ENCODE measurements around the gene BTBD8.

BTBD8 gene

DNA sequence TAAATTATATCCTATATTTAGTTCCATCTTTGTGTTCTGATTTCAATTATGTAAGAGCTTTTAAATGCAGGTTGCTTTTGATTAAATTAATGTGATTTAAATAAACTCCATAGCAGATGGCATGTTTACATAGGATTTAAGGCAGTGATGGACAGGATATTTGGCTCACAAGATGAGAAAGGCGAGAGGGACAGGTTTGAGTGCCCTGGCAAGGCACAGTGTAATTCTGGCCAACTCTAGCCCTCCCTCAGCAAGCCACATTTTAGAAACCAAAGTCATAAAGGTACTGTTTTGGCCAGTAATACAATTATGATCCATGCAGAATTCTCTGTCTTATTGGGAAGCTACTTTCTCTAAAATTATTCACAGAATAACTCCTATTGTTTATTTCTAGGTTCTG, 87.0 kb downstream of the BTBD8 start:
- no peak for DNase-seq (ENCODE audit: low read depth in 1 of 2, low spot score in 1 of 2)
- Histone ChIP-seq H3K27me3 (ENCODE audit: insufficient read depth, poor library complexity, severe bottlenecking) (no peaks in the 10 kb centered on the region), H3K27ac (replicated peaks) (no peak overlapping the region), H3K4me3 (replicated peaks; ENCODE audit: insufficient read depth, low read length) (no peak overlapping the region)
- TF ChIP-seq SPI1 (IDR thresholded peaks at IDR 0.05; ENCODE audit: borderline replicate concordance, low read depth) (no peak), POLR2AphosphoS5 (IDR thresholded peaks at IDR 0.05; ENCODE audit: low read depth) (no peak), GABPA (IDR thresholded peaks at IDR 0.05; ENCODE audit: low read depth) (no peak), REST (IDR thresholded peaks at IDR 0.05; ENCODE audit: insufficient replicate concordance, low read depth) (no peak)
- TF ChIP-seq, protein P1, sequence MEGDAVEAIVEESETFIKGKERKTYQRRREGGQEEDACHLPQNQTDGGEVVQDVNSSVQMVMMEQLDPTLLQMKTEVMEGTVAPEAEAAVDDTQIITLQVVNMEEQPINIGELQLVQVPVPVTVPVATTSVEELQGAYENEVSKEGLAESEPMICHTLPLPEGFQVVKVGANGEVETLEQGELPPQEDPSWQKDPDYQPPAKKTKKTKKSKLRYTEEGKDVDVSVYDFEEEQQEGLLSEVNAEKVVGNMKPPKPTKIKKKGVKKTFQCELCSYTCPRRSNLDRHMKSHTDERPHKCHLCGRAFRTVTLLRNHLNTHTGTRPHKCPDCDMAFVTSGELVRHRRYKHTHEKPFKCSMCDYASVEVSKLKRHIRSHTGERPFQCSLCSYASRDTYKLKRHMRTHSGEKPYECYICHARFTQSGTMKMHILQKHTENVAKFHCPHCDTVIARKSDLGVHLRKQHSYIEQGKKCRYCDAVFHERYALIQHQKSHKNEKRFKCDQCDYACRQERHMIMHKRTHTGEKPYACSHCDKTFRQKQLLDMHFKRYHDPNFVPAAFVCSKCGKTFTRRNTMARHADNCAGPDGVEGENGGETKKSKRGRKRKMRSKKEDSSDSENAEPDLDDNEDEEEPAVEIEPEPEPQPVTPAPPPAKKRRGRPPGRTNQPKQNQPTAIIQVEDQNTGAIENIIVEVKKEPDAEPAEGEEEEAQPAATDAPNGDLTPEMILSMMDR (IDR thresholded peaks at IDR 0.05; ENCODE audit: insufficient read depth, low read length), result no peak

DNA sequence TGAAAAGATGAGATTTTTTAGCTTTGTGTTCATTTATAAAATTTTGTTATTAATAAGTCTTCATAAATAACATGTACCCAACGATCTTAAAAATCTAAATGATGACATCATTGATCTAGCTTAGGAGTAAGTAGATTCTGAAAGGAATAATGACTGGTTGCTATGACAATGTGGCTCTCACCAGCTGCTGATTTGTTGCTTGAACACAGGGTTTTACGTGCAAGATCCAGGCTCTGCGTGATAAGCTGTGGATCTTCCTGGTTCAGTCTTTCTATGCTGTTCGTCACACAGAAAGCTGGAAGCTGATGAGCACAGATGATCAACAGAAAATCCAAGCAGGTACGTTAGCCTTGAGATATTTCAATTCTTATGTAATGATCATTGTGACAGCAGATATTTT, 88.5 kb downstream of the BTBD8 start:
- no peak for DNase-seq (ENCODE audit: low read depth in 1 of 2, low spot score in 1 of 2)
- TF ChIP-seq POLR2AphosphoS5 (IDR thresholded peaks at IDR 0.05; ENCODE audit: low read depth), result no peak
- TF ChIP-seq GABPA (IDR thresholded peaks at IDR 0.05; ENCODE audit: low read depth), result no peak
- TF ChIP-seq SPI1 (IDR thresholded peaks at IDR 0.05; ENCODE audit: borderline replicate concordance, low read depth), result no peak
- TF ChIP-seq REST (IDR thresholded peaks at IDR 0.05; ENCODE audit: insufficient replicate concordance, low read depth), result no peak
- TF ChIP-seq, protein P1 (IDR thresholded peaks at IDR 0.05; ENCODE audit: insufficient read depth, low read length), result no peak
- no peak overlapping the region for H3K4me3 ChIP-seq (replicated peaks; ENCODE audit: insufficient read depth, low read length)
- H3K27ac ChIP-seq (replicated peaks), result no peak overlapping the region
- H3K27me3 ChIP-seq (ENCODE audit: insufficient read depth, poor library complexity, severe bottlenecking), result no peaks in the 10 kb centered on the region

DNA sequence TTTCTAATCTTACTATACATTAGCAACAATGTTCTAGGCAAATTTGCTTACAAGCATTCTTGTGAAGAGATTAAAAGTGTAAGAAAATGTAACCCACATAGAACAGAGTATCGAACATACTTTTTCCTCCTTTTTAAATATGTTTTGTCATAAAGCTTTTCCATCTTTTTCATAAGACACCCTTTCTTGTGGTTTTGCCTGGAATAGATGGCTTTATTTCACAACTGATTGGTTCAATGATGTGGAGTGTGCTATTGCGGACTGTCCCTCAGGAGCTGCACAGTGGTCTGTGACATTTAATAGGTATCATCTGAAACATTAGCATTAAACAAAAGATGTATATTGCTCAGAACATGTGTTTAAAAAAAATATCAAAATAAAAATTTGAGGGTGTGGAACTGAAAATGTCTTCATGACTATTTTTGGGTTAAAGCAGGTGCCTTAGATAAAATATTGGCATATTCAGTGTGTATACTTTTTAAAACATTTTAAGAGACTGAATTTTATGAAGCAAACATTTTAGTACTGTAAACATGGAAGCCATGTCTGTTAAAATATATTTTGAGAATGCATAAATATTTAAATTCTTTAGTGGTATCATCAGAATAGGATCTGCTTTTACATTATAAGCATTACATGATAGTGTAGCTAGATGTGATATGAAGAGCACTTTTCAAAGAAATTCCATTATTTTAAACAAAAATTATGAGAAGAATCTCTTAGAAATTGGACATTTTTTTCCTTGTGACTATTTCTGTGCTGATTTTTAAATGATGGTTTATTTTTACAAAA, 89.3 kb downstream of the BTBD8 start:
- TF ChIP-seq, protein P1 (IDR thresholded peaks at IDR 0.05; ENCODE audit: insufficient read depth, low read length), result no peak
- no peak for TF ChIP-seq POLR2AphosphoS5 (IDR thresholded peaks at IDR 0.05; ENCODE audit: low read depth)
- TF ChIP-seq SPI1 (IDR thresholded peaks at IDR 0.05; ENCODE audit: borderline replicate concordance, low read depth), result no peak
- no peak for TF ChIP-seq REST (IDR thresholded peaks at IDR 0.05; ENCODE audit: insufficient replicate concordance, low read depth)
- no peak for TF ChIP-seq GABPA (IDR thresholded peaks at IDR 0.05; ENCODE audit: low read depth)
- Histone ChIP-seq H3K27me3 (ENCODE audit: insufficient read depth, poor library complexity, severe bottlenecking) (no peaks in the 10 kb centered on the region), H3K4me3 (replicated peaks; ENCODE audit: insufficient read depth, low read length) (no peak overlapping the region), H3K27ac (replicated peaks) (no peak overlapping the region)
- DNase-seq (ENCODE audit: low read depth in 1 of 2, low spot score in 1 of 2), result no peak
